Activated CD4-positive, alpha-beta T cell treated with anti-CD3 and anti-CD28 coated beads, Interleukin-2, amount 10 ng/mL, durations not matched to agents 7 days and 5 days (primary cell): ENCODE results near the gene MYOG. TPM values are rescaled to one million over a fixed set of nuclear protein-coding genes. Genes with fewer than 3 reads are reported as not detected.

Experiments
- CTCF ChIA-PET: fragments of 350-600 bp; sonication (Branson Sonifier 250); formaldehyde crosslinking; loops from one replicate; lab custom pipeline; 2021; ENCODE audit warnings: antibody characterized with exemption; lab: Charles Lee
- POLR2A ChIA-PET: fragments of 350-600 bp; sonication (Branson Sonifier 250); formaldehyde crosslinking; loops from one replicate; lab custom pipeline; 2021; ENCODE audit warnings: antibody characterized with exemption; lab: Charles Lee
- DNase-seq: peaks from one replicate; pipeline ENCODE4 v3.0.0-alpha.2; 2020
- H3K27ac Mint-ChIP-seq: one replicate; pipeline ENCODE4 v1.8.0; 2021; ENCODE audit warnings: mild to moderate bottlenecking, moderate library complexity, mixed read lengths
- H3K27me3 Mint-ChIP-seq: one replicate; pipeline ENCODE4 v1.8.0; 2021; ENCODE audit warnings: mixed read lengths
- H3K36me3 Mint-ChIP-seq: one replicate; pipeline ENCODE4 v1.8.0; 2021; ENCODE audit warnings: low read depth, mixed read lengths
- H3K4me1 Mint-ChIP-seq: one replicate; pipeline ENCODE4 v1.8.0; 2021; ENCODE audit warnings: mixed read lengths
- H3K4me3 Mint-ChIP-seq: one replicate; pipeline ENCODE4 v1.8.0; 2021; ENCODE audit warnings: mild to moderate bottlenecking, moderate library complexity, mixed read lengths
- H3K9me3 Mint-ChIP-seq: one replicate; pipeline ENCODE4 v1.8.0; 2021; ENCODE audit warnings: mixed read lengths
- total RNA-seq, 2 experiments: library from RNA; stranded (reverse); gene quantifications; one replicate each; pipeline ENCODE4 v1.2.3, GENCODE V29; 2021

The MYOG gene
- total RNA-seq, 2 experiments from 2014 or later: not detected

DNA sequence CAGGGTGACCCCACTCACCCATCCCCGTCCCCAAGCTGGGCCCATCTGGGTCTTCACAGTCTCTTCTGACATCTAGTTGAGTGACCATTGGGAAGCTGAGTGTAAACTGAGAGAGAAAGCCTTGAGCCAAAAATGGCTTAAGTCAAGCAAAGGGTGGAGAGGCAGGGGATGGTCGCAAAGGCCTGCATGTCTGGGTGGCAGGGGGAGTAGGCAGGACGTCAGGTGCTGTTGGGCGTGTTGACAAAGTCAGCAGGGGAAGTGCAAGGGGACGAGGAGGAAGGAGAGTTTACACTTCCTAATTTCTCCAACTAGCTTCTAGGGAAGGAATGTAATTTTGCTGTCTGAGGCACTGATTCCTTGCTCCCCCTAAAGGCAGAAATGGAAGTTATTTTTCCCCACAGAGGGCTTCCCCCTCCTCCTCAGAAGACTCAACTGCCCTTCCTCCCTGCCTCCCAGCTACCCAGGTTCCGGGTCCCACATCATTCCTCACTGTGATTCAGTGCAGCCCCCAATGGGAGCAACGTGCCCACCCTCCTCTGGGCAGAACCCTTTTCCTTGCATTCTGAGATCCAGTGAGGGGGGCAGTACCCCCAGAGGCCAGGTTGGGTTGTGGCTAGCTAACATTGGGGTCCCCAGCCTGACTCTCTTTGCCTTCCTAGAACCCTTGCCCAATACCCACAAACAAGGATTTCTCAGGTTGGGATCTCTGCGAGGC, 40.5 kb upstream of the MYOG start:
- Mint-ChIP-seq H3K27ac (no peak overlapping the region), H3K4me3 (no peak overlapping the region), H3K36me3 (no peaks in the 10 kb centered on the region), H3K27me3 (peaks cover 58% of the 10 kb centered on the region), H3K4me1 (peaks cover 8% of the 10 kb centered on the region), H3K9me3 (no peaks in the 10 kb centered on the region)
- ChIA-PET POLR2A (no interaction called here), CTCF (interaction anchor here (1.2 to 2.6 kb wide), 2 partner anchors 8 to 141 kb away, joined by 3 to 9 read pairs; no protein-coding TSS in a partner anchor)
- DNase-seq: peak; percentile 3

DNA sequence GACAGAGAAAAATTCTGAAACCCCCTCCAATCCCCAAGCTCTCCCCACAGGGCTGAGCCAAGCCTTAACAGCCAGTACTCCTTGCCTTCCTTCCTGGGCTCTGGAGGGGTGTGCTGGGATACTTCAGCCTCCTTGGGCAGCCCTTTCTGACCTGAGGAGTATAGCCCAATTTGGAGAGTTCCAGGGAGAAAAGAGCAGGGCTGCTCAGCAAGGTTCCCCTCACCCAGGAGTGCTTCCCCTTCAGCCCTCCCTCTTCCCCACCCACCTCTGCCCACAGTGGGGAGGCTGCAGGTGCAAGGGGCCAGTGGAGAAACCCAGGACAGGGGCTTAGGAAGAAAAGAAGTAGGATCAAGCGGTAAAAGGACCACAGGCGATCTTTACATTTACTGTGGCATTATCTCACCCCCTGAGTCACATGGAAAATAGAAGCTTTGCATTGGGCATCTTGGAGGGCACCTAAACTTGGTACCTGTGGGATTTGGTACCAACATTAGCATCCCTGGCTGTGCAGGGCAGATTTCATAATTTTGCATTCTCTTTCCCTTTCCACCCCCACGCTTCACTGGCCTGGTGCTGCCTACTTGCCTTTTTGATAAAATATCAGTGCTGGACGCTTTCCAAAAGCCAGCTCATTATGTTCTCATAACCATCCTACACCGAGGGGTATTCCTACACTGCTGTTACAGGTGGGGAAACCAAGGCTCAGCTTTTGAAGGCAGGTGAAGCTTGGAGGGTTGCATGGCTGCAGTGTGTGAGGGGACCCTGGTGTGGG, 38.9 kb upstream of the MYOG start:
- CTCF ChIA-PET: interaction anchor here (1.5 to 2.4 kb wide), 2 partner anchors 46 to 92 kb away, joined by 3 to 10 read pairs; no protein-coding TSS in a partner anchor

DNA sequence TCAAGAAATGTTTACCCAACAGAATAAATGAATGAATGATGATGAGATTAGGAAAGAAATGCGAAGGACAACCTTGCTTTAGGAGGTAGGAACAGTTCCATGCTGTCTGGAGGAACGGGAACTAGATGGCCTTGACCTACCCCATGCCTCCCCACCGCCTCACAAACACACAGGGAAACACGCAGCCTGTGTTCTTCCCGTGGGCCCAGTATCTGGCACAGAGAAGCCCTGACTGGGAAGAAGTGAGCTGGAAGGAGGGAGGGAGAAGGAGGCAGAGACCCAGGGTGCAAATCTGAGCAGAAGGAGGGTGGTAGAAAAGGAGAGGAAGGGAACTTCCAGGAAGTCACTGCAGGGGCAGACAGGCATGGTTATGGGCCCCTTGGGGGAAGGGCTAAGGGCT, 38.2 kb upstream of the MYOG start:
- CTCF ChIA-PET: interaction anchor here (2.4 kb wide), 1 partner anchor 47 kb away, joined by 10 read pairs; no protein-coding TSS in a partner anchor

More for the DNA sequence above, 38.9 kb upstream of the MYOG start:
- peaks cover 65% of the 10 kb centered on the region for H3K27me3 Mint-ChIP-seq
- no peak overlapping the region for H3K4me3 Mint-ChIP-seq
- H3K9me3 Mint-ChIP-seq: no peaks in the 10 kb centered on the region
- POLR2A ChIA-PET: no interaction called here
- no peak overlapping the region for H3K27ac Mint-ChIP-seq
- H3K4me1 Mint-ChIP-seq: peaks cover 8% of the 10 kb centered on the region
- H3K36me3 Mint-ChIP-seq: no peaks in the 10 kb centered on the region
- no peak for DNase-seq

DNA sequence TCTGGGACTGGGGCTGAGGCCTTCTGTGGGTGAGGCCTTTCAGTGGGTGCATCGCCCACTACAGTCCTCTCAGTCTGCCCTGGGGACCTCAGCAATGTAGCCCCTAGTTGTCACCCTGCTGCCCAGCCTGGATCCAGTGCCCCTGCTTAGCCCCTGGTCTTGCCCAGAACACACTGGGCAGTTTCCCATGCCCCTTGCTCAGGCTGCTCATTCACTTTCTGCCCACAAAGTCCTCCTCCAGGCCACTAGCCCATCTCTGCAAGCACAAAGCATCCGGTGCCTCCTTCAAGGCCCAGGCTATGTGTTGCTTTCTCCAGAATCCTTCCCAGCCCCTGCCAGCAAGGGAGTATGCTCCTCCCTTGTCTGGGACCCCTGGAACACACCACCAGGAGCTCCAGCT, 36.3 kb upstream of the MYOG start:
- POLR2A ChIA-PET: no interaction called here
- no peaks in the 10 kb centered on the region for H3K36me3 Mint-ChIP-seq
- CTCF ChIA-PET: interaction anchor here (0.9 kb wide), 1 partner anchor 26 kb away, joined by 4 read pairs; no protein-coding TSS in a partner anchor
- peaks cover 64% of the 10 kb centered on the region for H3K27me3 Mint-ChIP-seq
- H3K27ac Mint-ChIP-seq: no peak overlapping the region
- peak; percentile 0 for DNase-seq
- H3K4me3 Mint-ChIP-seq: no peak overlapping the region
- H3K9me3 Mint-ChIP-seq: no peaks in the 10 kb centered on the region
- peaks cover 6% of the 10 kb centered on the region for H3K4me1 Mint-ChIP-seq

More for the DNA sequence above, 38.2 kb upstream of the MYOG start:
- no peaks in the 10 kb centered on the region for H3K36me3 Mint-ChIP-seq
- DNase-seq: no peak
- H3K27me3 Mint-ChIP-seq: peaks cover 62% of the 10 kb centered on the region
- H3K4me1 Mint-ChIP-seq: peaks cover 8% of the 10 kb centered on the region
- no peak overlapping the region for H3K27ac Mint-ChIP-seq
- no peak overlapping the region for H3K4me3 Mint-ChIP-seq
- POLR2A ChIA-PET: no interaction called here
- no peaks in the 10 kb centered on the region for H3K9me3 Mint-ChIP-seq

DNA sequence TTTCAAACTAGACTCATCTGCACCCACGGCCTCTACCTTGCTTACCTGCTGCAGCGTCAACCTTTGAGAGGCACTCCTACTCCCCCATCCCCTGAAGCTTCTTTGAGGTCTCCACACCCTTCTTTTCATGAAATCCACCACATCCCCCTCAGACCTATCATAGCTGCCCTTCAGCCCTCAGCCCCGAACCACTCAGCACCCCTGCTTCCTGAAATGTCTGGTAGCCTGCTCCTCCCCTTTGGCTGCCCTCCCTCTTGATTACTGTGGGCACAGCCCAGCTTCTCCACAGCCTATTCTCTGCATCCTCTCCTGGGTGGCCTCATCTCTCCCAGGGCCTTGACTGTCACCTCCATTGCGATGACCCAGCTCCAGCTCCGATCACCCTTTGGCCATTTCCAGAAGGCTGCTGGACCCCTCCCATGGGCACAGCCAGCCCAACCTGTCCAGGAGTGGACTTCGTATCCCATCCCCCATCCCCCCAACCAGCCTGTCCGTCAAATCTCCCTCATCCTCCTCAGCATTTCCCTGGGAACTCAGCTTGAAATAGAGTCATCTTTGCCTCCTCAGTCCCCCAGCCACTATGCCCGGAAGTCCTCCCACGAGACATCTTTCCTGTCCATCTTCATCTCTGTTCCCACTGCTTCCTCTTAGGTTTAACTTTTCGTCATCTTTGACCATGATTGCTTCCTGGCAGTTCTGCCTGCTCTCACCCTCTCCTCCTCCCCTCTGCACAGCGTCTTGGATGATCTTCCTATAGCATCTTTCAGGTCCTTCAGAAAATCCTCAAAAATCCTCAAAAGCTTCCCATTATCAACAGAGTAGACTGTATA, 35.6 kb upstream of the MYOG start:
- Mint-ChIP-seq H3K27ac (no peak overlapping the region), H3K9me3 (no peaks in the 10 kb centered on the region), H3K4me3 (no peak overlapping the region), H3K27me3 (peaks cover 59% of the 10 kb centered on the region), H3K4me1 (peaks cover 4% of the 10 kb centered on the region), H3K36me3 (no peaks in the 10 kb centered on the region)
- peak; percentile 4 for DNase-seq
- ChIA-PET POLR2A (interaction anchor here (0.8 kb wide), 1 partner anchor 11 kb away, joined by 3 read pairs; no protein-coding TSS in a partner anchor), CTCF (interaction anchor here (0.6 to 1.1 kb wide), 3 partner anchors 11 to 95 kb away, joined by 3 to 4 read pairs (median 3); no protein-coding TSS in a partner anchor)

DNA sequence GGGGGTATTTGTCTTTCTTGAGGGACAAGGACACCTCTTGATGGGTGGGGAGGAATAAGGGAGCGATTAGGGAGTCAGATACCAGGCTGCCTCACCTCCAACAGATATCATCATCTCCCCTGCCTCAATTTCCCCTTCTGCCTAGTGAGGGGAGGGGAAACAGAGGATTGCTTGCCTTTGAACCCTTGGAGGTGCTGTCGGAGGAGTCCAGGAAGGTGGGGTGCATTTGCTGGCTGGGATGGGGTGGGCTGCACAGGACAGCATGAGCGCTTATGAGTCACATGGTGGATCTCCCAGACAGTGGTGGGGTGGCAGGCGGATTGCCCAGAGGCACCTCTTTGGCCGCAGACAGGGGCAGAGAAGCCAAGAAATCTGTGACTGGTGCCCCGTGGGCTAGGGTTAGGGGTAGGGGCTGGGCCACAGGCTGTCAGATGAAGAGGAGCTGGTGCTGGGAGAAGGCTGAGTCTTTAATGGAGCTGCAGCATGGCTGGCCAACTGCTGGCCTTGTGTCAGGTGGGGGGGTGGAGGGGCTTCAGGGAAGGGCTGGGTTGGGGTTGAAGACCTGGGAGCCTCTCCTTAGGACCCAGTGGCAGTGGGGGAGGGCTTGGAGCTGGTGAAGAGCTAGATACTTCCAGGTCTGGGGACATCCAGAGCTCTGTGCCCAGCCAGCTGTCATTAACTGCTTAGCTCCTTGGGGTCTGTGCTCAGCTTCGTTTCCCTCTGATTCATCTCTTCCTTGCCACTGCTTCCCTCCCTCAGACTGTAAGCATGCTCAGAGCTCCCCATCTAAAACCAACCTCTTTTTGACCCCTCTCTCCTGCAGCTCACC, 34.7 kb upstream of the MYOG start:
- no peak overlapping the region for H3K4me3 Mint-ChIP-seq
- CTCF ChIA-PET: interaction anchor here (1.0 to 1.1 kb wide), 2 partner anchors 12 to 96 kb away, joined by 3 read pairs; no protein-coding TSS in a partner anchor

DNA sequence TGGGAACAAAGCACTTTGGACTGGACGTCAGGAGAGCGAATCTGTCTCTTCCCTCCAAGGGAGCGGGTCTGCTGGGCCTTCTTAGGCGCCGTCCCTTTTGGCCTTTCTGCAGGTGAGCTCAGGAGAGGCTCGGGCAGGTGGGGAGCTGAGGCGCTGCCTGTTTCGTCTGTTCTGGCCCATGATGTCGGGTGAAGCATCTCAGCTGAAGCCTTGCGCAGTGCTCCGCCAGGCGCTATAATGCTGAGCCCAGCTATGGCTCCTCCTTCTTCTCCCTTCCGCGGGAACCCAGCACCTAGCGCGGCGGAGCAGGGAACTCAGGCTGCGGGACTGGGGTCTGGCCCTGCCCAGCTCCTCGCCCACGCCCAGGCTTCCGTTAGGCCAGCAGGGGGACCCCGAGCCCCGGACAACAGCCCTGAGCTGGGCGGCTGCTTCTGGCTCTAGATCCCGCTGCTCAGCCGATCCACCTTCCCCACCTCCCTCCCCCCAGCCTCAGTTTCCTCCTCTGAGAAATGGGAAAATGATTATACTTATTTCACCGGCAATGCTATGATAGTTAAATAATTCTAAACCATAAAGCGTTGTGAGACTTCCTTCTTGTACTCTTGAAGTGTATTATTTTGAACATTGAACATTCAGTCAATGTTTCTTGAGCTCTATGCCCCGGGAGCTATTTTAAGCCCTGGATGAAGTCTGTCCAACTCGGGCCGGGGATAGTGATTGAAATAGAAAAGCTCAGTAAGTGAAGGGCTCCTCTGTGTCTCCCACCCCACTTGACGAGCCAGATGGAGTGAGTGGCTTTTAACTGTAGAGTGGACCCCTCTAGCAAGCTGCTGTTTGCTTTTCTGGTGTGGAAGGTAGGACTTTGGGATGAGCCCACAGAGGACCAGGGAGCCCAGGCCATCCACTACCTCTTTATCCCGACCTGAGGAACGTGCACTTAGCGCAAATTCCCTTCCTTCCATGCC, 32.1 kb upstream of the MYOG start:
- peak; percentile 37 for DNase-seq
- Mint-ChIP-seq H3K9me3 (no peaks in the 10 kb centered on the region), H3K4me3 (no peak overlapping the region), H3K36me3 (no peaks in the 10 kb centered on the region), H3K4me1 (peaks cover 4% of the 10 kb centered on the region), H3K27me3 (peaks cover 50% of the 10 kb centered on the region), H3K27ac (no peak overlapping the region)
- CTCF ChIA-PET: interaction anchor here (0.5 to 1.5 kb wide), 10 partner anchors 10 to 1238 kb away, joined by 3 to 9 read pairs (median 4); partner anchors contain the start of gene ADORA1
- POLR2A ChIA-PET: interaction anchor here (0.7 kb wide), 1 partner anchor 54 kb away, joined by 3 read pairs; no protein-coding TSS in a partner anchor

More for the DNA sequence above, 34.7 kb upstream of the MYOG start:
- peaks cover 57% of the 10 kb centered on the region for H3K27me3 Mint-ChIP-seq
- H3K27ac Mint-ChIP-seq: no peak overlapping the region
- peaks cover 4% of the 10 kb centered on the region for H3K4me1 Mint-ChIP-seq
- DNase-seq: peak; percentile 4
- POLR2A ChIA-PET: interaction anchor here (0.8 kb wide), 1 partner anchor 12 kb away, joined by 3 read pairs; no protein-coding TSS in a partner anchor
- no peaks in the 10 kb centered on the region for H3K9me3 Mint-ChIP-seq
- no peaks in the 10 kb centered on the region for H3K36me3 Mint-ChIP-seq

DNA sequence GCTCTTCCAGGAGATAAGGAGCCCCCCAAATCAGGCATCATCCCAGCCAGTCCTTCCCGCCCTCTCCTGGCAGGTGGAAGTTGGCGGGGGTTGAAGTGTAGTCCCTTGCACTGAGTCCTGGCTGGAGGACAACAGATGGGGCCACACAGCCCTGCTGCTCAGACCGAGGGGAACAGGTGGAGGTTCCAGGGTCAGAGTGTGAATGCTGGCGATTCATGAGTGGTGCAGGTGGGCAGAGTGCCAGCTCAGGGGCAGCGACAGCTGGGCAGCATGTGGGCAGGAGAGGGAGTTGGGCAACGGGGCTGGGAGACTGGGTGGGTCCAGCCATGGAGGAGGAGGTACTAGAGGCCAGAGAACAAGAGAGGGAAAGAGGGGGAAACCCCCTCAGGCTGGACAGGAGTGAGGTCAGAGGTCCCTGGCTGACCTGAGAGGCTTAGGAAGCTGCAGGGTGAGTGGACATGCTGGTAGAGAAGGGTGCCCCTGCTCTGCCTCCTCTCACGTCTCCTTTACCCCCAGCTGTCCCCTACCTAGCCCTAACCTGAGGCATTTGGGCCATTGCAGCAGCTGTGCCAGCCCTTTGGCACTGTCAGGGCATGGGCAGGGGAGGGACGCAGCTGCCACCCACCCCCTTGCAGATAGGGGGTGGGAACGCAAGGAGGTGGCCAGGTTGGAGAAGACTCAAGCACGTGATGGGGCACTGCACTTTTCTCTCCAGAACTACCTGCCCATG, 30.4 kb upstream of the MYOG start:
- Mint-ChIP-seq H3K4me3 (no peak overlapping the region), H3K4me1 (no peaks in the 10 kb centered on the region), H3K36me3 (no peaks in the 10 kb centered on the region), H3K27ac (no peak overlapping the region), H3K9me3 (no peaks in the 10 kb centered on the region), H3K27me3 (peaks cover 53% of the 10 kb centered on the region)
- DNase-seq: no peak
- POLR2A ChIA-PET: no interaction called here
- CTCF ChIA-PET: interaction anchor here (1.0 to 1.2 kb wide), 2 partner anchors 32 to 35 kb away, joined by 3 read pairs; no protein-coding TSS in a partner anchor

DNA sequence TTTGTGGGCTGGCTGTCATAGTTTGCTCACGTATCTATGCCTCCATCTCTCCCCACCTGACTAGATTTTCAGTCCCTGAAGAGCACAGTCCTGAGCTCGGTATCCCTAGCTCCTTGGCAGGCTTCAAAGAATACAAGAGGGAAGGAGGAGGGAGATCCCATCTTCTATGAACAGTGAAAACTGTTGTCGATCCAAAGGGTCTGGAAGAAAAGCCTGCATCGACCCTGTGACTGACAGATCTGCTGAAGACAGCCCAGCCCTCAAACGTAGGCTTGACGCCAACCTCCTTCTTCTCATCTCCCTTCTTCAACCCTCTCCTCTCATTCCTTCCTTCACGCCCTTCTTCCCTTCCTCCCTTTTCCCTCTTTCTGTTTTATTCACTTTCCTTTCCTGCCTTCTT, 28.4 kb upstream of the MYOG start:
- H3K27me3 Mint-ChIP-seq: peaks cover 58% of the 10 kb centered on the region
- CTCF ChIA-PET: interaction anchor here (0.6 kb wide), 1 partner anchor 1040 kb away, joined by 5 read pairs; no protein-coding TSS in a partner anchor

DNA sequence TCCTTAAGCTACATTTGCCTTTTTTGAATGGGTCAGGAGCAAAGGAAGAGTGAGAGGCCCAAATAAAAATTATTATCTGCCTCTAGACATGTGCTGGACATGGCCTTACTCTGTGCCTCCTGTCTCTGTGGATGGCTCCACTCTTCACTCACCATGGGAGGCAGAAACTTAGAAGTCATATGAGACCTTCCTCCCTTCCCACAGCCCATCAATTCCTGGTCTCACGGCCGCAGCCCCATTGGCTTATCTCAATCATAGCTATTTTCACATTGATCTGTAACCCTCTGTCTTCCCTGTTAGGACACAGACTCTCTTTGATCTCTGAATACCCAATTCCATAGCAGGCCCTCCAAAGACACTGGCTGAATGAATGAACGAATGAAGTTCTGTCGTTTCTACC, 27.5 kb upstream of the MYOG start:
- Mint-ChIP-seq H3K27me3 (peaks cover 56% of the 10 kb centered on the region), H3K36me3 (no peaks in the 10 kb centered on the region), H3K4me3 (no peak overlapping the region), H3K9me3 (no peaks in the 10 kb centered on the region), H3K4me1 (no peaks in the 10 kb centered on the region), H3K27ac (no peak overlapping the region)
- DNase-seq: no peak
- POLR2A ChIA-PET: no interaction called here
- CTCF ChIA-PET: interaction anchor here (0.6 kb wide), 1 partner anchor 1039 kb away, joined by 5 read pairs; no protein-coding TSS in a partner anchor

More for the DNA sequence above, 28.4 kb upstream of the MYOG start:
- Mint-ChIP-seq H3K27ac (no peak overlapping the region), H3K36me3 (no peaks in the 10 kb centered on the region), H3K4me3 (no peak overlapping the region), H3K9me3 (no peaks in the 10 kb centered on the region), H3K4me1 (no peaks in the 10 kb centered on the region)
- POLR2A ChIA-PET: no interaction called here
- DNase-seq: no peak
